GM19438 (cell line): ENCODE data around the gene PIERCE2.
"Not testable (repeated sequence)": the region's sequence is repeated elsewhere in the genome, so short reads cannot be mapped to it uniquely, and the experiment has no call there.

Experiments used
- ATAC-seq: cut with Tn5 transposase; IDR thresholded peaks from one replicate; pipeline ENCODE4 v1.9.1; 2021; ENCODE audit warnings: low read depth; ENCODE audit not compliant: unreplicated experiment

The PIERCE2 gene

GRCh38 chr15:55408012-55408928, at the start of gene PIERCE2, which contains the start of gene CCPG1:
Gene PIERCE2 (plus strand): TSS chr15:55408495. CDS start chr15:55408769, 274 bp downstream.
Gene CCPG1 (minus strand): TSS chr15:55408359. CDS start chr15:55389424, 18,935 bp downstream.
- ATAC-seq, result peak; percentile 87

GRCh38 chr15:55360256-55360655, 48.0 kb upstream of the PIERCE2 start:
- no peak for ATAC-seq

DNA sequence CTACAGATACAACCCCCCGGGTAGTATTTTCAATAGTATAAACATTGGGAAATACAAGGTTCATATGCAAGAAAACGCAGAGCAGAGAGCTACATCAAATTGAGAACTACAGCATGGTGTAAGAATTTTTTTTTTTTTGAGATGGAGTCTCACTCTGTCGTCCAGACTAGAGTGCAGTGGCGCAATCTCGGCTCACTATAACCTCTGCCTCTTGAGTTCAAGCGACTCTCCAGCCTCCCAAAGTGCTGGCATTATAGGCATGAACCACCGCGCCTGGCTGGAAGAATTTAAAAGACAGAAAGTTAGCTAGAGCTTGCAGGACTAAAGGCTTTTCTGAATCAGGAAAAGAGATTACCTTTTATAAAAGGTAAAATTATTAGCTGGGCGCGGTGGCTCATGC, 47.2 kb upstream of the PIERCE2 start:
- ATAC-seq, result no peak

DNA sequence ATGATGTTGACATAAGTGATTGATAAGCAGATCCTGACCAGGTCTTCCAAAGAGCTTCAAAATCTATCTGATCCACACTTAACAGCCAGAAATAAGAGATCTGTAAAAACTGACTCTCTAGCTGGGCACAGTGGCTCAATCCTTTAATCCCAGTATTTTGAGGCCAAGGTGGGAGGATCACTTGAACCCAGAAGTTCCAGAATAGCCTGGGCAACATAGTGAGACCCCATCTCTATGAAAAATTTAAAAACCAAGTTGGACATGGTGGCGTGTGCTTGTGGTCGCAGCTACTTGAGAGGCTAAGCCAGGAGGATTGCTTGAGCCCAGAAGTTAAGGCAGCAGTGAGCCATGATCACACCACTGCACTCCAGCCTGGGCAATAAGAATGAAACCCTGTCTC, 45.7 kb upstream of the PIERCE2 start:
- no peak for ATAC-seq

- no peak for ATAC-seq
Observed at GRCh38 chr15:55366981-55367380, 41.3 kb upstream of the PIERCE2 start.

GRCh38 chr15:55372701-55373440, 35.4 kb upstream of the PIERCE2 start:
- no peak for ATAC-seq

- ATAC-seq, result no peak
Observed at GRCh38 chr15:55379095-55379494, 29.2 kb upstream of the PIERCE2 start.

GRCh38 chr15:55381595-55381994, 26.7 kb upstream of the PIERCE2 start:
- ATAC-seq, result no peak

GRCh38 chr15:55383687-55384086, 24.6 kb upstream of the PIERCE2 start:
- no peak for ATAC-seq

DNA sequence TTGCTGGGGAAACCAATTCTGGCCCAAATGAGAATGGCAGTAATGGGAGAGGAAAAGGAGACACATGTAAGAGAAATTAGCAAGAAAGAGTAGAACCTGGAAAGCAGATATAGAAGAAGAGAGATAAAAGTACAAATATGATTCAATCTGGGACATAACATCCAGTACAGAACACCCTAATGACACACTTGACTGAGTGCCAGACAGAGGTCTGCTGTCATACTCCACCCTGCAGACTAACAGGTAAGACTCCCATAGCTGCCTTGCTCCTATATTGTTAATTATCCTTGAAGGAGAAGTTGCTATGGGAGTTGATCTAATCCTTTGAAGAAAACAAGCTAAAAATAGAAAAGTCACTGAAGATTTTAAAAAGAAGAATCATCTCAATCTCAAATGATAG, 21.3 kb upstream of the PIERCE2 start:
- ATAC-seq, result no peak

- no peak for ATAC-seq
Observed at GRCh38 chr15:55389264-55389607, 19.1 kb upstream of the PIERCE2 start.

GRCh38 chr15:55394694-55395093, 13.6 kb upstream of the PIERCE2 start:
- no peak for ATAC-seq

DNA sequence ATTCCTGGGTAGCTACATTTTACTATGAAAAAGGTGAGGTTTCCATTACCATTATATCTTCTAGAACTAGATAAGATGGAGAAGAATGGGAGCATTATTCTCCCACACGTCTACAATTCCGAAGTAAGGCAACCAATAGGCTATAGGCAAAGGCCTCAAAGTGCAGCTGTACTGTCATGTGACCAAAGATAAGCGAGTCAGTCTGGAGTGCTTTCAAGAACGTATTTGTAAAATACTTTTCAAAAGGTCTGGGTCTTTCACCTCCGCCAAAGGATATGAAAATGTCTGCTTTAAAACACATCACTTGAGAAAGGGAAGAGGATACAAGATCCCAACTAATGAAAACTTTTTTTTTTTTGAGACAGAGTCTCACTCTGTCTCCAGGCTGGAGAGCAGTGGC, 10.1 kb upstream of the PIERCE2 start:
- no peak for ATAC-seq

GRCh38 chr15:55400050-55400449, 8.2 kb upstream of the PIERCE2 start:
- not testable (repeated sequence) for ATAC-seq

DNA sequence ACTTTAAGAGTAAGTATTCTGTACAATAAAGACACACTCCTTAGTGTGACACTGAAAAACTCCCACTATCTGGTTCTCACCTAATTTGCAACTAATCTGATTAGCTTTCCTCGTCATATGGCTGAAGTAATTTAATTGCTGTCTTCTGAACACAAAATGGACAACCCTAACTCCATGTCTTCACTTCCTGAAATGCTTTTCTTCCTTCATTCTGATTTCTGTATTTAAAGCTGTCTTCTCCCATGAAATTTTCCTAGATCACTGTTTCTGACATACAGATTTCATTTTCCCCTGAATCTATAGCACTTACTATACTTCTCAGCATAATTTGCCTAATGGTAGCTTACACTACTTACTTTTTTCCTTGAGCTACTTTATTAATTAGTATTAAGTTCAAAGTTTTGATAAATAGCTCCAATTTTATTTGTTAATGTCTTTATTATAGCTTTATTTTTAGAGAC, 6.5 kb upstream of the PIERCE2 start:
- no peak for ATAC-seq

- ATAC-seq, result peak; percentile 41
Observed at GRCh38 chr15:55402707-55403106, 5.6 kb upstream of the PIERCE2 start.

- ATAC-seq, result no peak
Observed at GRCh38 chr15:55403531-55403930, 4.8 kb upstream of the PIERCE2 start.

DNA sequence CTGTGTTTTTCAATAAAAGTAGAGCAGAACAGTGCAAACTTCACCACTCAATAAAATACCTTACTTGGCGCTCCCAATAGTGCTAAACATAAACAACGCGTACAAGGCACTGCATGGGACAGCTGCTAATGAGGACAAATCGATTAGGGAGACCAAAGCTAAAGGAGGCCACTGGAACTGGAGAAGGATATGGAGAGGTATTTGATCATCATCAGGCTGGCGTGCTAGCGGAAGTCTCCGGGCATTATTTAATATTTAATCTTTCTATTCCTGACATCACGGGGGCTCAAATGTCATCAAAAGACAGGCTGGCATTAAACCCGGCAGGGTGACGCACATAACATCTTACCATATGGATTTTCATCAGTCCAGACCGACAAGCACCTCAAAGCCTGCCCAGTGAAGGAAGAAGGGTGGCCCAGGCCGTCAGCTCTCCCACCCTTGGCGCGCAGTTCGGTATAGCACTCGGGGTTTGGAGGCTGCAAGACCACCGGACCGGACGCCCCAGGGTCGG, 740 bp upstream of the PIERCE2 start:
- ATAC-seq, result peak; percentile 17

GRCh38 chr15:55408976-55409375, 681 bp downstream of the PIERCE2 start:
- ATAC-seq, result not testable (repeated sequence)

- ATAC-seq, result not testable (repeated sequence)
Observed at GRCh38 chr15:55417678-55418077, 9.4 kb downstream of the PIERCE2 start.

GRCh38 chr15:55420171-55420866, 12.0 kb downstream of the PIERCE2 start:
- ATAC-seq, result no peak
